Measurements from ENCODE around the gene HJV.
A peak's percentile ranks its signal among the peaks of the same experiment; 100 is the strongest.

GRCh38 chr1:145983206-145983675 lies 38.3 kb downstream of the HJV start:
- TF ChIP-seq CTCF (IDR thresholded peaks at IDR 0.05 in 4 of 5, conservative IDR thresholded peaks at IDR 0.05 in 1 of 5) (no peak), POLR2A (IDR thresholded peaks at IDR 0.05) (peak; percentile 4 to 32)
